ENCODE measurements around the gene SLIT2.

SLIT2 gene, protein sequence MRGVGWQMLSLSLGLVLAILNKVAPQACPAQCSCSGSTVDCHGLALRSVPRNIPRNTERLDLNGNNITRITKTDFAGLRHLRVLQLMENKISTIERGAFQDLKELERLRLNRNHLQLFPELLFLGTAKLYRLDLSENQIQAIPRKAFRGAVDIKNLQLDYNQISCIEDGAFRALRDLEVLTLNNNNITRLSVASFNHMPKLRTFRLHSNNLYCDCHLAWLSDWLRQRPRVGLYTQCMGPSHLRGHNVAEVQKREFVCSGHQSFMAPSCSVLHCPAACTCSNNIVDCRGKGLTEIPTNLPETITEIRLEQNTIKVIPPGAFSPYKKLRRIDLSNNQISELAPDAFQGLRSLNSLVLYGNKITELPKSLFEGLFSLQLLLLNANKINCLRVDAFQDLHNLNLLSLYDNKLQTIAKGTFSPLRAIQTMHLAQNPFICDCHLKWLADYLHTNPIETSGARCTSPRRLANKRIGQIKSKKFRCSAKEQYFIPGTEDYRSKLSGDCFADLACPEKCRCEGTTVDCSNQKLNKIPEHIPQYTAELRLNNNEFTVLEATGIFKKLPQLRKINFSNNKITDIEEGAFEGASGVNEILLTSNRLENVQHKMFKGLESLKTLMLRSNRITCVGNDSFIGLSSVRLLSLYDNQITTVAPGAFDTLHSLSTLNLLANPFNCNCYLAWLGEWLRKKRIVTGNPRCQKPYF (N-terminal part only)

GRCh38 chr4:20251796-20252655, at the start of gene SLIT2:
TSS of gene SLIT2 (plus strand) at chr4:20251905. CDS start at chr4:20253816, 1,911 bp downstream.
- DNase-seq, result no peak

GRCh38 chr4:20203508-20203907, 48.2 kb upstream of the SLIT2 start:
- no peak for DNase-seq

DNA sequence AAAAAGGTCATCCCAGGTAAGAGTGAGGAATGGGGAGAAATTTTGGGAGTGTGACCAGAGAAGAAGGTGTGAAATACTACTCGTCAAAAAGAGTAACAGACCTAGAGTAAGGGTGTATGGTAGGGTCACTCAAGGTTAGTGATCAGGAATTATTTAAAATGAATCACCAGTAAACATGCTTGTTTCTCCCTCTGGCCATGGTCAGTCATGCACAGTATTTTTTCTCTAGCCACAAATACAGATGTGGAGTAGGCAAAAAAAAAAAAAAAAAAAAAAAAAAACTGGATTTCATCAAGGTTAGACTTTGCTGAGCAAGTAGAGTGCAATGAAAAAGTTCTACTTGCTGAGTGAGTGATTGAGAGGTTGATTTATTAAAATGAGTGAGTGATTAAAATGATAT, 34.2 kb upstream of the SLIT2 start:
- DNase-seq, result no peak

GRCh38 chr4:20217951-20218350, 33.8 kb upstream of the SLIT2 start:
- no peak for DNase-seq

GRCh38 chr4:20219521-20219920, 32.2 kb upstream of the SLIT2 start:
- DNase-seq, result no peak

DNA sequence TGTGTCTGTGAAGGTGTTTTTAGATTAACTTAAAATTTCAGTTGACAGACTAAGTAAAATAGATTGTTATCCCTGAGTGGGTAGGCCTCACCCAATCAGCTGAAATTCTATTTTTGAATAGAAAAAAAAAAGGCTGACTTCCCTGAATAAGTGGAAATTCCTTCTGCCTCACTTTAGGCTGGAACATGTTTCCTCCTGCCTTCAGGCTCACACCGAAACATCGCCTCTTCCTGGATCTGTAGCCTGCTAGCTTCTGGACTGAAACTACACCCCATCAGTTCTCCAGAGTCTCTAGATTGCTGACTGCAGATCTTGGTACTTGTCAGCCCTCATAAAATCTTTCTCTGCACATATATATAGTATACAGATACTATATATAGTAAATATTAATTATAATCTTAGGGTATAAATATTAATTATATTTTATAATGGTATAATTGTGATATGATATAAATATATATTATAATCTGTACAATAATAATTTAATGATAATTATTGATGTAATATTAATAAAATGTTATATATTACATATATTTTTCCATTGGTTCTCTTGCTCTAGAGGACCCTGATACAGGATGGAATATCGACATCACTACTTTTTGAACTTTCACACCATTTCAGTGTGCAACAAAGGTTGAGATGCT, 13.7 kb upstream of the SLIT2 start:
- DNase-seq, result no peak

DNA sequence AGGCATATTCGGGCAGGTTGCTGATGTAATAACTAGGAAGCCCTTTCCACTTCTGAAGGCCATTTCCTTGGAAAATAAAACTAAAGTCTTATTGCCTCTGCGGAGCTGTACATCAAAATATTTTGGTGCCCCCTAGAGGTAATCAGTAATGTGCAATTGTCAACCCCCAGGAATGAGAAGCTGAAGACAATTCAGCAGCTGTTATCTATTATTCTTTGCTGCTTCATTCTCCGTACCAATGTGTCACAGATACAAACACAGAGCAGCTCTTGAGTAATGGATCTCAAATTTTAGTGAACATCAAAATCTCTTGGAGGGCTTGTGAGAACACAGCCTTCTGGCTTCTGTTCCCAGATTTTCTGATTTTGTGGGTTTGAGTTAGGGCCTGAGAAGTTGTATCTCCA, 3.5 kb upstream of the SLIT2 start:
- no peak for DNase-seq

- DNase-seq, result no peak
Measured at GRCh38 chr4:20249333-20249732, 2.4 kb upstream of the SLIT2 start.

DNA sequence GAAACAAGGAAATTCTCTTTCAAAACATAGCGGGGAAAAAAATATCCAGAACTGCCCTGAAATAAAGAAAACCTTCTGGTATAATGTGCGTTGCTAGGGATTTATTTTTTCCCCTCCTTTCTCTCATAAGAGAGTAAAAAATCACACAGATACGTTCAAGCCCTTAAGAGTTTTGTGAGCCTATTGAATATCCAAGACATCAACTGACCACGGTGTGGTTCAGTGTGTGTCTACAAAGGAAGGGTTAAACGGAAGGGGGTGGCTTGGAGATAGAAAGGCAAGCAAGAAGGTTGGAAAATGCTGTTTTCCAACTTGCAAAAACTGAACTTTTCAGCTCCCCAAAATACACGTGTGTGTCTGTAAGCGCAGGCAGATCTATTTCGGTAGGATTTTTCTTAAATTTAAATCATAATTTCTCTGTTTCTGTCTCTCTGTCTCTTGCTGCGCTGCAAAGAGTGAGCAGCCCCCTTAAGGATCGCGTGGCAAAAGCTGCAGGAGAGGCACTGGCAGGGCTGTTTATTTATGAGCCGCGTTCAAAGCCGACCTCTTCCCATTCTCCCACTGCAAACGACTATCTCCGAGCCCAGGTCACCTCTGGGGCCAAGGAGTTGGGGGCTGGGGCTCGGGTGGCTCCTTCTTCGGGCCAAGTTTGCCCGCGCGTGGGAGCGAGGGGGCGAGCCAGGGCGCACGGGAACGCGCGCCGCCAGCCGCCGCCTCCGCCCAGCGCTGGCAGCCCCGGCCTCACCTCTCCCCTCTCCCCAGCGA, 492 bp upstream of the SLIT2 start:
- DNase-seq, result no peak

GRCh38 chr4:20252656-20253282, 1.1 kb downstream of the SLIT2 start:
- no peak for DNase-seq

- no peak for DNase-seq
Measured at GRCh38 chr4:20253283-20253734, 1.6 kb downstream of the SLIT2 start.

DNA sequence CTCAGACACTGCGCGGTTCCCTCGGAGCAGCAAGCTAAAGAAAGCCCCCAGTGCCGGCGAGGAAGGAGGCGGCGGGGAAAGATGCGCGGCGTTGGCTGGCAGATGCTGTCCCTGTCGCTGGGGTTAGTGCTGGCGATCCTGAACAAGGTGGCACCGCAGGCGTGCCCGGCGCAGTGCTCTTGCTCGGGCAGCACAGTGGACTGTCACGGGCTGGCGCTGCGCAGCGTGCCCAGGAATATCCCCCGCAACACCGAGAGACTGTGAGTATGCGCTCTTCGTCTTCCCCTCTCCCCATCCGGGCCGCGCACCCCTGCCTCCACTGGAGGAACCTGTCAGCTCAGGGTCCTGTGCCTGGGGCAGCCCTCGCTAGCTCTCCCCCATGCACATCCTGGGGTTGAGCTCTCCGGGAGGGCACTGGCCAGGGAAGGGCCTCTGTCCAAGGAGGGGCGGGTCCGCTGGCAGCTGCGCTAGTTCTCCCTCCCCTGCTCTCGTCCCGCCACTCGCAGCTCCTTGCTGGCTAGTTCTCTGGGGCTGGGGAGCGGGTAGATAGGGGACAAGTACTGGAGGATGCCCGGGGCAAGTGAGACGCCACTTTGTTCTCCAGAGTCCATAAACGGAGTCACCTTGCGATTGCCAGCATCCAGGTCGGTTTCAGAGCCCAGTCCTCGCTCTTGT, 2.2 kb downstream of the SLIT2 start:
- no peak for DNase-seq

GRCh38 chr4:20254511-20255250, 3.0 kb downstream of the SLIT2 start:
- DNase-seq, result no peak

GRCh38 chr4:20255251-20255586, 3.5 kb downstream of the SLIT2 start:
- no peak for DNase-seq

DNA sequence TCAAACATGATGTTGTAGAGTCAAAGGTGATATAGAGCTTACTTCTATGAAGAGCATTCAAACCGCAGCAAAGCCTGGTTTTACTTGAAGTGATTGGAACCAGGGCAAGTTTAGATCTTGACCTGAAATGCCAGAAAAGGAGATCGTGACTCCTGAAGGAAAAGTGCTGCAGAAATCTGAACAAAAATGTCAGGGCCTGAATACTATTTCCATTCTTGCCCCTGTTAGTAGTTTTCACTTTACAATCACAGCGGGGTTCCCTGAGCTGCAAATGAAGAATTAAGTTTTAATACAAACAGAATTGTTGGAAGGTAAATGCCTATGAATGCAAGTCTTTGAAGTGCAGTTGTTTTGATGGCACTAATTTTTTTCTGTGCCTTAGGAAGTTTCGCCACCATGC, 4.1 kb downstream of the SLIT2 start:
- no peak for DNase-seq

- no peak for DNase-seq
Measured at GRCh38 chr4:20256381-20256881, 4.7 kb downstream of the SLIT2 start.

- no peak for DNase-seq
Measured at GRCh38 chr4:20259707-20260106, 8.0 kb downstream of the SLIT2 start.

- DNase-seq, result no peak
Measured at GRCh38 chr4:20260821-20261220, 9.1 kb downstream of the SLIT2 start.

GRCh38 chr4:20262221-20262620, 10.5 kb downstream of the SLIT2 start:
- DNase-seq, result no peak

GRCh38 chr4:20264688-20265087, 13.0 kb downstream of the SLIT2 start:
- no peak for DNase-seq
